SU-DHL-6 (cell line): ENCODE results near the gene GNAT3.

ENCODE experiments used
- H2AFZ ChIP-seq: fragments of 200-600 bp; sonication (generic); 2 replicates; pipeline ENCODE4 v1.6.1; 2014; ENCODE audit warnings: low read depth, mild to moderate bottlenecking, moderate library complexity, mixed read lengths, antibody characterized with exemption, low read length; ENCODE audit not compliant: severe bottlenecking
- H3F3A ChIP-seq: fragments of 200-600 bp; shearing (Covaris generic); 2 replicates; pipeline ENCODE4 v1.6.0; 2016; ENCODE audit warnings: antibody characterized with exemption, mild to moderate bottlenecking; ENCODE audit not compliant: insufficient read depth
- H3K27ac ChIP-seq: fragments of 200-600 bp; sonication (generic); 2 replicates; pipeline ENCODE4 v1.5.1; 2016; ENCODE audit warnings: low read depth, mild to moderate bottlenecking, low read length, moderate library complexity, mixed read lengths
- H3K27me3 ChIP-seq: fragments of 200-600 bp; sonication (generic), shearing (Covaris generic); 2 replicates; pipeline ENCODE4 v1.6.0; 2014; ENCODE audit warnings: mild to moderate bottlenecking, low read length
- H3K36me3 ChIP-seq: fragments of 200-600 bp; sonication (generic); 2 replicates; pipeline ENCODE4 v1.6.1; 2014; ENCODE audit warnings: mild to moderate bottlenecking, low read length, mixed read lengths
- H3K4me2 ChIP-seq: fragments of 300-600, 200-600 bp; shearing (Covaris generic), sonication (generic); 2 replicates; pipeline ENCODE4 v1.6.0; 2014; ENCODE audit warnings: low read length, low read depth, mild to moderate bottlenecking; ENCODE audit not compliant: poor library complexity, severe bottlenecking
- H3K4me3 ChIP-seq: fragments of 200-600 bp; sonication (generic); 2 replicates; pipeline ENCODE4 v1.5.1; 2014; ENCODE audit warnings: antibody characterized with exemption, low read length, mild to moderate bottlenecking, mixed read lengths; ENCODE audit not compliant: insufficient read depth, poor library complexity, severe bottlenecking
- H3K79me2 ChIP-seq: fragments of 200-600 bp; sonication (generic); 2 replicates; pipeline ENCODE4 v1.6.1; 2014; ENCODE audit warnings: mild to moderate bottlenecking, low read length, moderate library complexity; ENCODE audit not compliant: insufficient read depth
- H3K9ac ChIP-seq: fragments of 200-600 bp; sonication (generic); 2 replicates; pipeline ENCODE4 v1.7.0; 2014; ENCODE audit warnings: mild to moderate bottlenecking, low read length
- H3K9me2 ChIP-seq: fragments of 200-600 bp; sonication (generic); replicated peaks from 2 replicates; pipeline ENCODE4 v1.6.1; 2014; ENCODE audit warnings: low read length; ENCODE audit not compliant: insufficient read depth
- H3K9me3 ChIP-seq: fragments of 200-600 bp; sonication (generic); 2 replicates; pipeline ENCODE4 v1.6.1; 2014; ENCODE audit warnings: low read length, mixed read lengths; ENCODE audit not compliant: insufficient read depth
- H4K20me1 ChIP-seq: fragments of 200-600 bp; sonication (generic); 2 replicates; pipeline ENCODE4 v1.6.1; 2014; ENCODE audit warnings: low read depth, mild to moderate bottlenecking, antibody characterized with exemption, low read length, moderate library complexity, mixed read lengths
- CTCF ChIP-seq: fragments of 200-600 bp; sonication (generic); IDR thresholded peaks from one replicate; pipeline ENCODE4 v1.5.1; 2017; ENCODE audit warnings: antibody characterized with exemption, mild to moderate bottlenecking, low read length, moderate library complexity; ENCODE audit not compliant: insufficient read depth, poor library complexity, severe bottlenecking
- EZH2phosphoT487 ChIP-seq: fragments of 200-600 bp; sonication (generic), shearing (Covaris generic); conservative IDR thresholded peaks from 2 replicates; pipeline ENCODE4 v1.6.1; 2018; ENCODE audit warnings: mild to moderate bottlenecking, antibody characterized with exemption, low read length, moderate library complexity, mixed read lengths

GNAT3 gene

GRCh38 chr7:80463272-80463920 is 48.5 kb downstream of the GNAT3 start:
- Histone ChIP-seq H3K4me3 (no peak overlapping the region), H3K27me3 (no peaks in the 10 kb centered on the region), H2AFZ (no peak overlapping the region), H3K9ac (no peak overlapping the region), H3K27ac (no peak overlapping the region), H3K9me3 (no peaks in the 10 kb centered on the region), H3F3A (no peaks in the 10 kb centered on the region), H3K79me2 (no peaks in the 10 kb centered on the region), H4K20me1 (no peaks in the 10 kb centered on the region), H3K9me2 (no peaks in the 10 kb centered on the region), H3K4me2 (no peak overlapping the region), H3K36me3 (no peaks in the 10 kb centered on the region)
- no peak for TF ChIP-seq CTCF

- Histone ChIP-seq H3K4me2 (no peak overlapping the region), H3K27ac (no peak overlapping the region), H3K36me3 (no peaks in the 10 kb centered on the region), H3K9me3 (no peaks in the 10 kb centered on the region), H3K4me3 (no peak overlapping the region), H3F3A (no peaks in the 10 kb centered on the region), H3K27me3 (no peaks in the 10 kb centered on the region), H3K9me2 (no peaks in the 10 kb centered on the region), H3K9ac (no peak overlapping the region), H2AFZ (no peak overlapping the region), H3K79me2 (no peaks in the 10 kb centered on the region), H4K20me1 (no peaks in the 10 kb centered on the region)
- TF ChIP-seq CTCF = no peak
- TF ChIP-seq EZH2phosphoT487 = no peak
These were observed 51.0 kb downstream of the GNAT3 start for GRCh38 chr7:80460857-80461256.

- H3K36me3 ChIP-seq = no peaks in the 10 kb centered on the region
- no peaks in the 10 kb centered on the region for H3K79me2 ChIP-seq
- no peaks in the 10 kb centered on the region for H3K27me3 ChIP-seq
- H3K27ac ChIP-seq = no peak overlapping the region
- H3K9ac ChIP-seq = no peak overlapping the region
- no peaks in the 10 kb centered on the region for H3F3A ChIP-seq
- H3K9me3 ChIP-seq = no peaks in the 10 kb centered on the region
- TF ChIP-seq EZH2phosphoT487 = no peak
- no peak for TF ChIP-seq CTCF
- no peaks in the 10 kb centered on the region for H4K20me1 ChIP-seq
- no peak overlapping the region for H3K4me3 ChIP-seq
- no peak overlapping the region for H2AFZ ChIP-seq
- H3K4me2 ChIP-seq = no peak overlapping the region
- H3K9me2 ChIP-seq = no peaks in the 10 kb centered on the region
These were observed 51.9 kb downstream of the GNAT3 start for GRCh38 chr7:80459776-80460510.
